Ascending aorta (tissue), 2 donors: ENCODE results near the gene PPARA. TPM values are rescaled to one million over a fixed set of nuclear protein-coding genes. Genes with fewer than 3 reads are reported as not detected.
A peak's percentile ranks its signal among the peaks of the same experiment; 100 is the strongest.

Experiments used
- DNase-seq, 2 donors: peaks; one replicate each; pipeline ENCODE4 v3.0.0-alpha.2; 2019; ENCODE audit warnings: low spot score in 2 of 2
- H3K27ac ChIP-seq, 2 donors: fragments of 200-600 bp; sonication (generic); one replicate each; pipeline ENCODE4 v1.5.1; 2016 to 2017; ENCODE audit warnings: mild to moderate bottlenecking in 1 of 2
- H3K27me3 ChIP-seq: fragments of 200-600 bp; sonication (generic); one replicate; pipeline ENCODE4 v1.5.1; 2017
- H3K36me3 ChIP-seq, 2 donors: fragments of 200-600 bp; sonication (generic); one replicate each; pipeline ENCODE4 v1.5.1; 2016
- H3K4me1 ChIP-seq, 2 donors: fragments of 200-600 bp; sonication (generic); one replicate each; pipeline ENCODE4 v1.5.1; 2016 to 2017; ENCODE audit warnings: mild to moderate bottlenecking in 1 of 2
- H3K4me3 ChIP-seq, 2 donors: fragments of 200-600 bp; sonication (generic); one replicate each; pipeline ENCODE4 v1.5.1; 2016 to 2017; ENCODE audit warnings: mild to moderate bottlenecking in 1 of 2
- H3K9me3 ChIP-seq, 2 donors: fragments of 200-600 bp; sonication (generic); one replicate each; pipeline ENCODE4 v1.5.1; 2016
- intact Hi-C: fragments of 100-400 bp; cut with DNase I; formaldehyde crosslinking; loops from one replicate; pipeline ENCODE4 v1.15.1; 2023
- total RNA-seq: library from RNA; depleted of rRNA; stranded (reverse); fragments of >200 nt; gene quantifications from one replicate; pipeline ENCODE4 v1.1.0, GENCODE V29; 2016
- TF ChIP-seq, protein P1 (sequence below), 3 experiments: fragments of 200-600 bp in 2 of 3; fragments of 450-650 bp in 1 of 3; sonication (generic) in 2 of 3; IDR thresholded peaks; one replicate each; pipeline ENCODE4 v1.5.1; 2016 to 2019; ENCODE audit warnings: antibody characterized with exemption in 3 of 3, mild to moderate bottlenecking in 1 of 3, moderate library complexity in 1 of 3

PPARA gene
- total RNA-seq, 1 donor from 2014 or later: 20.1 TPM

DNA sequence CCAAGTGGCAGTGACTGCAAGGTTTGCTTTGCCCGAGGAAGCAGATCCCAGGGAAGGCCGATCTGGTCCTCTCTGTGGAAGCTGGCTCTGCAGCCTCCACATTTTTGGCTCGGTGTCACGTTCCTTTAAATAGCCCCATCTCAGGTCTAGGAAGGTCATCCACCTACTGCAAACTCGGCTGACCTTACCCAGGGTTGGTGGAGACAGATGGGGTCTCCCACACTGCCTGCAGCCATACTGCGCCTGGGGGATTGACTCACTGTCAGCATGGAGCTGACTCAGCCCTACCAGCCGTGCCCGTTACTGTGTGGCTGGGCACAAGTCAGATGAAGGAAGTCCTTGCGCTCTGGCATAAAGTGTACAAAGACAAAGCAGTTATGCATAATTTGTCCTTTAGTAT lies 82.9 kb downstream of the PPARA start:
- intact Hi-C loops: no loop called here
- TF ChIP-seq, protein P1, sequence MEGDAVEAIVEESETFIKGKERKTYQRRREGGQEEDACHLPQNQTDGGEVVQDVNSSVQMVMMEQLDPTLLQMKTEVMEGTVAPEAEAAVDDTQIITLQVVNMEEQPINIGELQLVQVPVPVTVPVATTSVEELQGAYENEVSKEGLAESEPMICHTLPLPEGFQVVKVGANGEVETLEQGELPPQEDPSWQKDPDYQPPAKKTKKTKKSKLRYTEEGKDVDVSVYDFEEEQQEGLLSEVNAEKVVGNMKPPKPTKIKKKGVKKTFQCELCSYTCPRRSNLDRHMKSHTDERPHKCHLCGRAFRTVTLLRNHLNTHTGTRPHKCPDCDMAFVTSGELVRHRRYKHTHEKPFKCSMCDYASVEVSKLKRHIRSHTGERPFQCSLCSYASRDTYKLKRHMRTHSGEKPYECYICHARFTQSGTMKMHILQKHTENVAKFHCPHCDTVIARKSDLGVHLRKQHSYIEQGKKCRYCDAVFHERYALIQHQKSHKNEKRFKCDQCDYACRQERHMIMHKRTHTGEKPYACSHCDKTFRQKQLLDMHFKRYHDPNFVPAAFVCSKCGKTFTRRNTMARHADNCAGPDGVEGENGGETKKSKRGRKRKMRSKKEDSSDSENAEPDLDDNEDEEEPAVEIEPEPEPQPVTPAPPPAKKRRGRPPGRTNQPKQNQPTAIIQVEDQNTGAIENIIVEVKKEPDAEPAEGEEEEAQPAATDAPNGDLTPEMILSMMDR (IDR thresholded peaks at IDR 0.05): no peak
- Histone ChIP-seq H3K4me1 (peaks cover 3 to 8% of the 10 kb centered on the region in 2 donors), H3K4me3 (no peak overlapping the region), H3K27me3 (no peaks in the 10 kb centered on the region), H3K9me3 (no peaks in the 10 kb centered on the region), H3K27ac (peak overlapping the region in 1 of 2 donors; percentile 53), H3K36me3 (peaks cover 4 to 38% of the 10 kb centered on the region in 2 donors)
- peak; percentile 46 to 80 for DNase-seq

DNA sequence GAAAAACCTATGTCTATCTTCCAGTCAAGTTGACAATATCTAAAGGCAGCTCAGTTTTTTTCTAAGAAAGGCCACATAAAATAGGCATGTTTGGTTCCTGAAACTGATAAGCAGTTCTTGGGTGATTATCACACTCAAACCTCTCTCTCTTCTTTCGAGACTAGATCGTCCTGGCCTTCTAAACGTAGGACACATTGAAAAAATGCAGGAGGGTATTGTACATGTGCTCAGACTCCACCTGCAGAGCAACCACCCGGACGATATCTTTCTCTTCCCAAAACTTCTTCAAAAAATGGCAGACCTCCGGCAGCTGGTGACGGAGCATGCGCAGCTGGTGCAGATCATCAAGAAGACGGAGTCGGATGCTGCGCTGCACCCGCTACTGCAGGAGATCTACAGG lies 84.6 kb downstream of the PPARA start:
- no peaks in the 10 kb centered on the region for H3K27me3 ChIP-seq
- no peak overlapping the region for H3K27ac ChIP-seq
- intact Hi-C loops: no loop called here
- H3K36me3 ChIP-seq: peaks cover 8 to 52% of the 10 kb centered on the region in 2 donors
- H3K4me3 ChIP-seq: no peak overlapping the region
- no peaks in the 10 kb centered on the region for H3K9me3 ChIP-seq
- TF ChIP-seq, protein P1 (IDR thresholded peaks at IDR 0.05): no peak
- no peak for DNase-seq
- H3K4me1 ChIP-seq: peaks cover 3 to 8% of the 10 kb centered on the region in 2 donors

DNA sequence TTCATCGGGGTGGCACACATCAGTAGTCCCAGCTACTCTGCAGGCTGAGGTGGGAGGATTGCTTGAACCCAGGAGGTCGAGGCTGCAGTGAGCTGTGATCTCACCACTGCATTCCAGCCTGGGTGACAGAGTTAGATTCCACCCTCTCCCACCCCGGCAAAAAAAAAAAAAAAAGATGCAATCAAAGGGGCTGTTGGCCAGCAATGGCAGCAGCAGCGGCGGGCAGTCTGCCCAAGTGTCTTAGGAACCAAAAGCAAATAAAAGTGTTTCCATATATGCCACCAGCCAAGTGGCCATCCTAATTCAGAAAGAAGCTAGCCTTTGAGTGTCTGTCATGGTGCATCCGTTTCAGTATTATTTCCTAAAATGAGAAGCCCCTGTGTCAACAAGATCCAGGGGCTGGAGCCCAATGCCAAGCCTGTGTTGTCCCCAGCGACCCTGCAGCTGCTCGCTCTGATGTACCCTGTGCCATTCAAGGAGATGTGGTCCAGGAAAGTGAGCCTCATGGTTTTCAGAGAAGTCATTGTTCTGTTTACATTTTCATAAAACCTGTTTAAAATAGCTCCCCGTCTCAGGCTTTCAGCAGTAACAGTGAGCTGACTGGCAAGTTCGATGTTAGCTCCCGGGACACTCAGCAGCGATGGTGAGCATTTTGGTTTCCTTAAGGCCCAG lies 87.3 kb downstream of the PPARA start:
- DNase-seq: no peak
- H3K36me3 ChIP-seq: peaks cover 10 to 48% of the 10 kb centered on the region in 2 donors
- no peak overlapping the region for H3K4me3 ChIP-seq
- no peaks in the 10 kb centered on the region for H3K27me3 ChIP-seq
- peaks cover 3 to 8% of the 10 kb centered on the region in 2 donors for H3K4me1 ChIP-seq
- H3K27ac ChIP-seq: no peak overlapping the region
- H3K9me3 ChIP-seq: no peaks in the 10 kb centered on the region
- TF ChIP-seq, protein P1 (IDR thresholded peaks at IDR 0.05): no peak
- intact Hi-C loops: no loop called here

DNA sequence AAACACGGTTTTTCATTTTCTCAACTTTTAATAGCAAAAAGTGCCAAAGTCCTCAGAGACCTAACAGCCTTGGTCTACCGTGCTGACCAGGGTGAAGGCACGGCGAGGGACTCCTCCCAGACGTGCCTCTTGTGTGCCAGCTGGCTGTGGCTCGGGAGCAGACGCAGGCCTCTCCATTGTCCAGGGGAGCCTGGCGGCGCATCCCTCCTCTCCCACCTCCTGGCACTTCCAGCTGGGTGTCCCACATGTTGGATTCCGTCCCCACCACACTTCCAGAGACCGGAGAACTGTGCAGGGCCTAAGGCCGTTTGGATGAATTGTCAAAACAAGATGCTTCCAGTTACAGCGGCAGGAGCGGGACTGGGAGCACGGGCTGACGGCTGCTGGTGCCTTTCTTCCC lies 88.2 kb downstream of the PPARA start:
- H3K4me1 ChIP-seq: peaks cover 0 to 2% of the 10 kb centered on the region in 2 donors
- peaks cover 10 to 52% of the 10 kb centered on the region in 2 donors for H3K36me3 ChIP-seq
- no peaks in the 10 kb centered on the region for H3K27me3 ChIP-seq
- no peak overlapping the region for H3K27ac ChIP-seq
- DNase-seq: no peak
- H3K9me3 ChIP-seq: no peaks in the 10 kb centered on the region
- intact Hi-C loops: no loop called here
- no peak overlapping the region for H3K4me3 ChIP-seq
- TF ChIP-seq, protein P1 (IDR thresholded peaks at IDR 0.05): no peak

DNA sequence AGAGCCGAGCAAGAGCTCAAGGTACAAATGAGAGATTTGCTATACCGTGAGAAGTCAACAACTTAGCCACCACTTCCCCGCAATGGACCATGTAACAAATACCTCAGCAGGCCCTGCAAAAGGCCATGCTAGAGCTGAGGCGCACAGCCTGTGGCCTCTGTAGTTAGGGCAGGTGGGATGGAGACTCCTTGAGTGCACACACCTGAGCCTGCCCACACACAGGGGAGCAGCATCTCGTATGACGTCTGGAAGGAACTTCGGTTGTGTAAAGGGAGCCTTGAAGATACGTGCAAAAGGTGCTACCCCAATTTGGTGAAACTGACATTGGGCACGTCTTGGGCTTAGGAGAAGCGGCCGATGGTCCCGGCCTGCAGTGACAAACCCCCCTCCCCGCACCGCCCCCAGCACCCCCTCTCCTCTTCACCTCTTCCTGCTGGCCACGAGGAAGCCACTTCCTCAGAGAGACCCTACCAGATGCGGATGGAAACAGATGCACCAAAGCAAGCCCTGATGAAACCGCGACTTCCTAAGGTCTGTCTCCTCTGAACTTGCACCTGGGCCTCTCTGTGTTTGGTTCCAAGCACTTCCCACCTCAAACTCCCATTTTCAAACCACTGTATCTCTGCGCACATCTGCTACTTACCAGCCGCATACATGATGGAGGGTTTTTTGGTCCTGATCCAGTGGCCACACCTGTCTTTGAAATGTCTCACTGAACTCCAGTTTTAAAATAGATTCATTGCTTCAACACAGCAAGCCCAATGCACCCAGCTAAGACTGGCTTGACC lies 89.1 kb downstream of the PPARA start:
- H3K9me3 ChIP-seq: no peaks in the 10 kb centered on the region
- H3K4me3 ChIP-seq: no peak overlapping the region
- intact Hi-C loops: no loop called here
- H3K27ac ChIP-seq: no peak overlapping the region
- no peak for DNase-seq
- no peaks in the 10 kb centered on the region for H3K27me3 ChIP-seq
- TF ChIP-seq, protein P1 (IDR thresholded peaks at IDR 0.05): no peak
- peaks cover 18 to 52% of the 10 kb centered on the region in 2 donors for H3K36me3 ChIP-seq
- H3K4me1 ChIP-seq: no peaks in the 10 kb centered on the region
